CD1c-positive myeloid dendritic cell (primary cell): ENCODE results near the gene MAST3.

ENCODE experiments used
- DNase-seq: peaks from one replicate; pipeline ENCODE4 v3.0.0-alpha.2; 2016; ENCODE audit errors: extremely low spot score

Gene MAST3

DNA sequence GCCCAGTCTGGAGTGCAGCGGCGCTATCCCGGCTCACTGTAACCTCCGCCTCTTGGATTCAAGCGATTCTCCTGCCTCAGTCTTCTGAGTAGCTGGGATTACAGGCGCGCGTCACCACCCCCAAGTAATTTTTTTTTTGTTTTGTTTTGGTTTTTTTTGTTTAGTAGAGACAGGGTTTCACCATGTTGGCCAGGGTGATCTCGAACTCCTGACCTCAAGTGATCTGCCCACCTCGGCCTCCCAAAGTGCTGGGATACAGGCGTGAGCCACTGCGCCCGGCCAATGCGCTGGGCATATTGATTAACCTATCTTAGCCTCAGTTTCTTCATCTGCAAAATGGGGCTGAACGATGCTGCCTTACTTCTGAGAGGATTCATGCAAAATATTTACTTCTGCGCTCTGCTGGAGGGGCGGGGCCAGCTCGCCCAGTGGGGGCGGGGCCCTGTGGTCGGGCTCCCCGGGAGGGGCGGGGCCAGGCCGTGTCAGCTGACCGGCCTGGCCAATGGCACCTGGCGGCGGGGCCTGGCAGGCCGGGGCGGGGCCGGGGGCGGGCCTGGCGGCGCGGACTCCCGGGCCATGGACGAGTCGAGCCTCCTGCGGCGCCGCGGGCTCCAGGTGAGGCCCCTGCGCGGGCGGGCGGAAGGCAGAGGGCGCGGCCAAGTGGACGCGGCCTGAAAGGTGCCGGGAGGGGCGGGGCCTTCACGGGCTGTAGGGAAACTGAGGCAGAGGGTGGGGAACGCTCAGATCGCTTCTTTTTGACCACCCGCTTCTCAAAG, at the start of gene MAST3:
Gene MAST3 (plus strand): TSS at position 562 of the 776 bp plus-strand sequence. CDS start 15 bp downstream, at position 577.
- DNase-seq, result peak; percentile 95

DNA sequence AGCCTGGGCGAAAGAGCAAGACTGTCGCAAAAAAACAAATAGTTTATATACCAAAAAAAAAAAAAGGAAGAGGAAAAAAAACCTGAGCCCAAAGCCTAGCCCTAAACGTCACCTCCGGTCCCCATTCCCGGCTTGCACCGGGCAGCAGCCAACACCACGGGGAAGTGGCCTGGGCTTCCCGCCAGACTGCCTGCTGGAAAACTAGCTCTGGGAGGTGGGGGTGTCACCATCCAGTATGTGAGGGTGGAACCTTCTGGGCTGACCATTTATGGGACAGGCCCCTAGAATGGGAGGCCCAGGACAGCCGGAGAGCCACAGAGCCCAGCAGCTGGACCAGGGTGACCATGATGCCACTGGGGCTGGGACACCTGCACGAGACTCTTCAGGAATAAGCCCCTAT, 48.2 kb upstream of the MAST3 start:
- no peak for DNase-seq

DNA sequence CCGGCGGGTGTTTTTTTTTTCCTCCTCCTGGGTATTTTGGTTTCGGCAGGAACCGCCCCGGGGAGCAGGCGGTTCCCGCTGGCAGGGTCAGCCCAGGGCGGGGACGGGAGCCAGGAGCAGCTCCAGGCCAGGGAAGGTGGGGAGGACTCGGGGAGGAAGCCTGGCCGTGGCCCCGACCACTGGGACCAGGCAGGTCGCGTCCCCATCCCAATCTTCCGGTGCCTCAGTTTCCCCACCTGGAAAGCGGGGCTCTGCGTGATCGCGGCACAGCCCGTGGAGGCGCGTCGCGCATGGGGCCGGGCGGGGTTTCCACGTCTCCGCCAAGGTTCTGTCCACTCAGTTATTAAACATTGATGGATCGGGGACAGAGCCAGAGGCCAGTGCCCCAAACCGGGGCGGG, 45.7 kb upstream of the MAST3 start:
- no peak for DNase-seq

DNA sequence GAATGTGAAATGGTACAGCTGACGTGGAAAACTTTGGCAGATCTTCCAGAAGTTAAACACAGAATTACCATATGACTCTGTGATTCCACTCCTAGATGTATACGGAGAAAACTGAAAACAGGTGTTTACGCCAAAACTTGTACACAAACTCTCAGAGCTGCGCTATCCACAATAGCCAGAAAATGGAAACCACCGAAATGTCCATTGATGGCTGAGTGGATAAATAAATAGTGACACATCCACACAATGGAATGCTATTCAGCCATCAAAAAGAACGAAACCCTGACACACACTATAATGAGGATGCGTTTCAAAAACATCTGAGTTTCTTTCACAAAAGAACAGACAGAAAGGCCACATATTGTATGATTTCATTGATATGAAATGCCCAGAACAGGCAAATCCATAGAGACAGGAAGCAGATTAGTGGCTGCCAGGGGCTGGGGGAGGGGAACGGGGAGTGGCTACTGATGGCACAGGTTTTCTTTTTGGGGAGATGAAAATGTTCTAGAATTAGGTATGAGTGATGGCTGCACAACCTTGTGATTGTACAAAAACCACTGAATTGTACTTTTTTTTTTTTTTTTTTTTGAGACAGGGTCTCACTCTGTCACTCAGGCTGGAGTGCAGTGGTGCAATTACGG, 43.9 kb upstream of the MAST3 start:
- no peak for DNase-seq

DNA sequence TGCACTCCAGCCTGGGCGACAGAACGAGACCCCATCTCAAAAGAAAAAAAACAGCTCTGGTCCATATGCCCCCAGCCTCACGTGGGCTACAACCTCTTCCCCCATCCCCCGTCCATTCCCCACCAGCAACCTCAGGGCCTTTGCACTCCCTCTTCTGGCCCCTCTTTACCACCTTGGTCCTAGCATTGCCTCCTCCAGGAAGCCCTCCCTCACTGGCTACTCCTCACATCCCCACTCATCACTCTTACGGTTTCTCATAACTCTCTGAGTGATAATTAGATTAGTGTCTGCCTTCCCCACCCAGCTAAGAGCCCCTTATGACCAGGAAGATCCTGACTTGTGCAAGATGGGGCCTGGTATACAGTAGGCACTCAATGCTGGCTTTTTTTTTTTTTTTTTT, 41.6 kb upstream of the MAST3 start:
- DNase-seq, result no peak

DNA sequence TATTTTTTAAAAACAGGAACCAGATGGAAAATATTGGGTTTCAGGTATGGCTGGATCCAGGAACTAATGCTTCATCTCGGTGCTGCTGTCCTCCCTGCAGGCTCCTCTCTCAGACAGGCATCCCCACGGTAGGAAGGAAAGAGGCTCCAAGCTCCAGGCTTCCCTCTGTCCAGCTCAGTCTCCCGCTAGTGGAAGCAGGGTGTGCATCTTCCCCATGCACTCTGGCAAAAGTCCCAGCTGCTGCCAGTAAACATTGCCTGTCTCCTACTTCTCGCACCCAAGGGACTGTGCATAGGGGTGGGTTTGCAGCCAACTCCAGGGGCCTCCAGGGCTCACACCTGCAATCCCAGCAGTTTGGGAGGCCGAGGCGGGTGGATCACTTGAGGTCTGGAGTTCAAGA, 40.0 kb upstream of the MAST3 start:
- DNase-seq, result no peak

DNA sequence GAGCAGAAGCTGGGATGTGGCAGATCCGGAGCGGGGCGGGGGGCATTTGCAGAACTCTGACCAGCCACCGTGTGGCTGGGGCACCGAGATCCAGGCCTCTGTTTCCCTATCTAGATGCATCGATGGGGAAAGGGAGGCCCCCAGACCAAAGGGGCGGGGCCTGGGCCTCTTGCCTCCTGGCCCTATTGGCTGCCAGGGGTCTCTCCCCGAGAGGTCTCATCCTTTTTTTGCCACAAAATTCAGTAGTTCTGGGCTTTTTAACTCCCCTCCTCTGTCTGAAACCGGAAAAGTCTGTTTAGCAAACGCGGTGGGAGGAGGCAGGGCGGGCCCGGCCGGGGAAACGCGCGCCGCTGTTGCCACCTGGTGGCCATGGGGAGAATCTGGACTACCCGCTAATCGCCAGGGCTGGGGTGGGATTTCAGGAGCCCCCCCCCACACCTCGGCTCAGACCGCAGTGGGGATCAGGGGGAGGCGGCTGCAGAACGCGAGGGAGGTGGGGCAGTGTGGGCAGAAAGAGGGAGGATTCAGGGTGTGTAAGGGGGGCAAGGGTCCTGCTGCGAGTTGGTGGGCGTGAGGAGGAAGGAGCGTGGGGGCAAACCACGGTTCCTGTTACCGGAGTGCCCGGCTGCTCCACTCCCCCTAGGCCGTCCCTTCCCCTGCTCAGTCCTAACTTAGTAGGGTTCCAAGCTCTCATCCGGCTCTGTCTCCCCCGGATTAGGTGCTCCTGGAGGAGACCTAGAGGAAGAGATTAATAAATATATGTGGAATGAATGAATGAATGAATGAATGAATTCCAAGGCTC, 39.2 kb upstream of the MAST3 start:
- DNase-seq, result peak; percentile 86

DNA sequence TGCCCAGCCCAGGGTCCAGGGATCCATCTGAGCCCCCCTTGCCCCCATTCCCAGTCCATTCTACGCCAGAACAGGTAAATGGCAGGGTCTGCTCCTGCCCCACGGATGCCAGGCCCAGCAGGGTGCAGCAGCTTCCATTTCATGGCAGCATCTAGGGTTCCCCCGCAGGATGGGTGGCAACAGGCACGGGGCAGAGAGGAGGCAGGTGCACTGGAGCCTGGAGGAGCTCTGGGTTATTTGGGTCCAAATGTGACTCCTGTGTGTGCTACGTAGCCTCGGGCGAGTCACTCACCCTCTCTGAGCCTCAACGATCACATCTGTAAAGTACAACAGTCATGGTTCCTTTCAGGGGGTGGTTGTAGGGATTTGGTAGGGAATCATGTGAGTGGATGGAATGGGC, 38.3 kb upstream of the MAST3 start:
- DNase-seq, result no peak

DNA sequence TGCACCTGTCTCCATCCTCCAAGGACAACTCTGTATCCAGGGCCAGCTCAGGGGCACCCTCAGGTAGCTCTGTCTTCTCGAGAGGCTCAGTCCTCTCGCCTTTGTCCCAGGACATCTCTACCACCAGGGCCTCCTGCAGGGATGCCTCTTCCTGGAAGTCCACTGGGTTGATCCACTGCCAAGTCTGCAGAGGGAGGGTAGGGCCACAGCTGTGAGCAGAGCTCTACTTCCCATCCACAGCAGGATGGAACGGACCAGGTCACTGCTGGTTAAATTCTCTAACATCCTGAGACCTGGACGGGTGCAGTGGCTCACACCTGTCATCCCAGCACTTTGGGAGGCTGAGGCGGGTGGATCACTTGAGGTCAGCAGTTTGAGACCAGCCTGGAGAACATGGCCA, 37.7 kb upstream of the MAST3 start:
- no peak for DNase-seq

DNA sequence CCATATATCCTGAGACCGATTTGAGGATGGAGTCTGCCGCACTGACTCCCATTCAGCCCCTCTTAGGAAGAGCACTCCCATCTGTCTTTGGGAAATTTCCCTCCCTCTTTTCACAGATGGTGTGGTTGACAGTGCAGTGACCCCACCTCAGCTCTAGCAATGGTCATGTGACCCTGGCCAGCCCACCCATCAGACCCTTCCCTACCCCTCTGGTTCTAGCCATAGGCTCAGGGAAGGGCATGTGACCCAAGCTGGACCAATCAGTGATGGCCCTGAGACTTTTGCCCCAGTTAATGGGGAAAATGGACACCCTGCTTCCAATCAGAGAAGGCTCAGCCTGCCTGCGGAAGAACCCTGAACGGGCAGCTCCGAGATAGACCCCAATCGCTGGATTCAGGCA, 37.1 kb upstream of the MAST3 start:
- no peak for DNase-seq

DNA sequence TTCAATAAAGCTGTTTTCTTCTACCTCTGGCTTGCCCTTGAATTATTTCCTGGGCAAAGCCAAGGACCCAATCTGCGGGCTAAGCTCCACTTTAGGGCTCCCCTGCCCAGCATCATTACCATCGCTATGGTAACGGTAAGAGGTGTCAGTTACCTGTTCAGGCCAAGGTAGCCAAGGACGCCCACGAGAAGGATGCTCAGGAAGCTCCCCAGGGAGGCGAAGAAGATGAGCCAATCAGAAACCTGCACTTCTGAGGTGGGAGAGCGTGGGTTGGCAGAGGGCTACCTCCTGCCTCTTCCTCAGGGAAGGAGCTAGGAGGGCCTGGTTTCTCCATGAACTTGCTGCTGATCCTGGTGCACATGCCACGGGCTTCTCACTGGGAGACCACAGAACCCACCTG, 35.5 kb upstream of the MAST3 start:
- no peak for DNase-seq

DNA sequence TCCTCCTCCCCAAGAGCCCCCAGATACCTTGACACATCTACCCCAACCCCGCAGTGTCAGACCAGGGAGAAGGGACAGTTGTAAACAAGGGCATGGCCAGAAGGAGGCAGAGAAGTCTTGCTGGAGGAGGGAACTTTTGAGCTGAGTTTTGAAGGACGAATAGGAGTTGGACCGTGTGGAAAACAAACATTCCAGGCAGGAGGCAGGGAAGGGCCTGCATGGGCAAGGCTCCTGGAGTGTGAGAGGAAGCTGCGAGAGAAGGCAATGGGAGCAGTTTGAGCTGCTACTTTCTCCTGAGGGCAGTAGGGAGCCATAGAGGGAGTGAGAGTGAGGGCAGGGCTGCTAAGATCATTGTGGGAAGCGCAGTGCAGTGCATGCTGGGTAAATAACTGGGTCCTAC, 34.1 kb upstream of the MAST3 start:
- DNase-seq, result no peak

DNA sequence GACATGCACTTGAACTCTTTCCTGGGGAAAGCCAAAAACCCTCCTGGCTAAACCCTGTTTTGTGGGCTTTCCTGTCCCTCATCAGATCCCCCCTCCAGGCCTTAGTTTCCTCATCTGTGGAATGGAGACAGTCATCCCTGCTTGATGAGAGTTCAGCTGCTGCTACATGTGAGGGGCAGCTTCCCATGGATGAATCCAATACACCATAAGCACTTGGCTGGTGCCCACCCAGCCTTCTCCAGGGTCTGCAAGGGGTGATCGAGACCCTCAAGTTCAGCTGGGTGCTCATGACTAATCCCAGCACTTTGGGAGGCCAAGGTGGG, 32.4 kb upstream of the MAST3 start:
- DNase-seq, result no peak

DNA sequence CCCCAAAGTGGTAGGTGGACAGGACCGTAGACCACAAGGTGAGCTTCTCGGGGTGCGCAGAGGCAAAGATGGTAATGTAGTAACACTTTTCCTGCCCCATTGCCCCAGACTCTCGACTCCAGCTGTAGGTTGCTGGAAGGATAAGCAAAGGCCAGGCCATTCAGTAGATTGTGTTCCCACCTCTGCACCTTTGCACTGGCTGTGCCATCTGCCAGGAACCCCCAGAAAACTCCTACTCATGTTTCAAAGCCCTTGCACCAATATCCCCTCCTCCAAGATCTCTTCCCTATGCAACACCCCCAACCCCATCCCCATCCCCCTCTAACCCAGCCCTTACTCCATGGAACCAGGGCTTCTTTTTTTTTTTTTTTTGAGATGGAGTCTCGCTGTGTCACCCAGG, 29.2 kb upstream of the MAST3 start:
- no peak for DNase-seq

DNA sequence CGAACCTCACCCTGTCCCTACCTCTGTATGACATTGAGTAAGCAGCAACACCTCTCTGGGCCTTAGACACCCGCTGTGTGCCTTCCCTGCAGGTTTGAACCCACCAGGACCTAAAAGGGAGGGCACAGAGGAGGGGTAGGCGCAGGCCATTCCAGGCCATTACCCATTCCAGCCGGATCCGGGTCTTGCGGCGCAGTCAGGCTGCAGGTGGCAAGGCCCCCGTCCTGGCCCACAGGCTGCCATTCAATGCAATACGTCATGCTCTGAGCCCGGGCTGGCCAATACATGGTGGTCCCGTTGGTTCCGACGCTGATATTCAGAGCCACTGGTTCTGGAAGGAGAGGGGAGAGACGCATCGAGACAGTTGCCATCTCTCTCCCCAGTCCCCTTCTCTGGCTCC, 28.2 kb upstream of the MAST3 start:
- DNase-seq, result no peak

DNA sequence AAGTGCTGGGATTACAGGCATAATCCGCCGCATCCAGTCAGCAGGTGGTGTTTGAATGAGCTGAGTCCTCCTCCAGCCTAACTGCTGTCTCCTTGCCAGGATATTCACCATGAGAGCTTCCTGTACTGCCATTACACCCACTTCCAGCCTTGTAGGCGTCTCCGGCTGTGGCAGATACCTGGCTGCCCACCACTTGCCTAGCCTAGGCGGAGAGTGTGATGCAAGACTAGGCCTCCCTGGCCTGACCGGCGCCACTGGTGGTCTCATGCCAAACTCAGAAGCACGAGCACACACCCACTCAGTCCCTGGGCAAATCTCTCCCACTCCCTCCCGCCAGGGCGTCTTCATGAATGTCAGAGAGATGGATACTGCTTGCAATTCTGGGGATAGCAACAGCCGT, 27.4 kb upstream of the MAST3 start:
- no peak for DNase-seq

DNA sequence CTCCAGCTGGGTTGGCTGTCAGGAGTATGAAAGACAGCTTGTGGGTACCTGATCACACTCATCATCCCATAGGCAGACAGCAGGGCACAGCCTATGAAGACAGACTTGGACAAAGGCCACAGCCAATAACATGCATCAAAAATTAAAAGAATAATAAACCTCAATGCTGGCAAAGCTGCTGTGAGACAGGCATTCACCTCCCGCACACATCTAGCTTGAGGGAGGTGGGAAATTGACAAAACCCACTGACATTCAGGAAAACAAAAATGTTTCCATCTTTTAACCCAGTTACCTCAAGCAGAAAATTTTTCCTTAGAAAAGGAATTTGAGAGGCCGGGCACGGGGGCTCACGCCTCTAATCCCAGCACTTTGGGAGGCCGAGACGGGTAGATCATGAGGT, 25.2 kb upstream of the MAST3 start:
- no peak for DNase-seq

DNA sequence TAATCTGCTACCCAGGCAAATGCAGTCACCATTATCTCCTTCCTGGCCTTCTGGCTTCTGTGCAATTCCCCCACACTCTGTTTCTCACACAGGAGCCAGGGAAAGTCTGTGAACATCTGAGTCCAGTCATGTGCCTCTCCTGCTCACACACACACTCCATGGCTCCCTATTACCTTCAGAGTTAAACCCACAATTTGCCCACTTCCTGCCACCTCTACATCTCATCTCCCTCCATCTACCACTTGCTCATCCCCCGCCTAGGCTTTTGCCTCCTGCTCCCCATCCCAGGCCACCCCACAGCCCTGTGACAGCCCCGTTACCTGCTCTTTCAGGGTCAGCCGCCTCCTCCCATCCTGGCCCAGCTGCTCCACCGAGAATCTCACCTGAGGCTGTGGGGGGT, 24.4 kb upstream of the MAST3 start:
- no peak for DNase-seq

DNA sequence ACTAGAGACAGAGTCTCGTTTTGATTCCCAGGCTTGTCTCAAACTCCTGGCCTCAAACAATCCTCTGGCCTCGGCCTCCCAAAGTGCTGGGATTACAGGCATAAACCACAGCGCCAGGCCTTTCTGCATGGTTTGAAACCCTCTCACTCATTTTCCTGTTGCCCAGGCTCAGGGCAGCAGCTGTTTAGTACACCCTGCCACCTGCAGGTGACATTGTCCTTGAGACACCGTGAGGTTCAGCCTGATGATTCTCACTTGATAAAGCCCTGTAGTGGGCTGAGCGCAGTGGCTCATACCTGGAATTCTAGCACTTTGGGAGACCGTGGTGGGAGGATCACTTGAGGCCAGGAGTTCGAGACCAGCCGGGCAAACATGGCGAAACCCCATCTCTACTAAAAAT, 23.4 kb upstream of the MAST3 start:
- no peak for DNase-seq

DNA sequence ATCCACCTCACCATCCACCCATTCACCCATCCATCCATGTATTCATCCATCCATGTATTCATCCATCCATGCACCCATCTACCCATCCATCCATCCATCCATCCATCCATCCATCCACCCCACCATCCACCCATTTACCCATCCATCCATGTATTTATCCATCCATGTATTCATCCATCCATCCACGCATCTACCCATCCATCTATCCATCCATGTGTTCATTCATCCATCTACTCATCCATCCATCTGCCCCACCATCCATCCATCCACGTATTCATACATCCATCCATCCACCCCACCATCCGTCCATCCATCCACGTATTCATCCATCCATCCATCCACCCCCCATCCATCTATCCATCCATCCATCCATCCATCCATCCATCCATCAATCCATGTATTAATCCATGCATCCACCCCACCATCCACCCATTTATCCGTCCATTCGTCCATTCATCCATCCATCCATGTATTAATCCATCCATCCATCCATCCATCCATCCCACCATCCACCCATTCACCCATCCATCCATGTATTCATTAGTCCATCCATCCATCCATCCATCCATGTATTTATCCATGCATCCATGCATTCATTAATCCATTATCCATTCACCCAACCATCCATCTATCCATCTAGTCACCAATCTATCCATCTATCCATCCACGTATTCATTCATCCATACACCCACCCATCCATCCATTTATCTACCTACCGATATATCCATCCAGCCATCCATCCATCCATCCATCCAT, 13.5 kb upstream of the MAST3 start:
- no peak for DNase-seq

DNA sequence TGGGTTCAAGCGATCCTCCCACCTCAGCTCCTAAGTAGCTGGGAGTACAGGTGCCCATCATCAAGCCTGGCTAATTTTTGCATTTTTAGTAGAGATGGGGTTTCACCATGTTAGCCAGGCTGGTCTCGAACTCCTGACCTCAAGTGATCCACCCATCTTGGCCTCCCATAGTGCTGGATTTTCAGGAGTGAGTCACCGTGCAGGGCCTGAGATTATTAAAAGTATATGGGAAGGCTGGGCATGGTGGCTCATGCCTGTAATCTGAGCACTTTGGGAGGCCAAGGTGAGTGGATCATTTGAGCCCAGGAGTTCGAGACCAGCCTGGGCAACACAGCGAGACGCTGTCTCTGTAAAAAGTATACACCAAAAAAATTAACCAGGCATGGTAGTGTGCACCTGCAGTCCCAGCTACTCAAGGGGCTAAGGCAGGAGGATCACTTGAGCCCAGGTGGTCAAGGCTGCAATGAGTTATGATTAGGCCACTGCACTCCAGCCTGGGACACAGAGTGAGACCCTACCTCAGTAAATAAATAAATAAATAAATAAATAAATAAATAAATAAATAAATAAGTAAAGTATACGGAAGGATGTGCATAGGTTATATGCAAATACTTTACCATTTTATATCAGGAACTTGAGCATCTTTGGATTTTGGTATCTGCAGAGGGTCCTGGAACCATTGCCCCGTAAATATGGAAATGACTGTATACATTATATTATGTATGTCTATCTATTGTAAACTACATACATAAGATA, 11.7 kb upstream of the MAST3 start:
- no peak for DNase-seq
